MM.1S (cell line): Measurements from ENCODE around the gene CCL1.

Experiments
- DNase-seq: peaks from one replicate; pipeline ENCODE4 v3.0.0-alpha.2; 2015
- H2AFZ ChIP-seq: fragments of 300-600 bp; sonication (generic); 2 replicates; pipeline ENCODE4 v1.6.0; 2016; ENCODE audit warnings: antibody characterized with exemption, low read length
- H3F3A ChIP-seq: fragments of 300-600 bp; sonication (generic); 2 replicates; pipeline ENCODE4 v1.6.1; 2016; ENCODE audit warnings: mild to moderate bottlenecking, antibody characterized with exemption, low read length, moderate library complexity, mixed read lengths; ENCODE audit not compliant: insufficient read depth
- H3K27ac ChIP-seq: fragments of 300-600 bp; sonication (generic); 2 replicates; pipeline ENCODE4 v1.5.1; 2016; ENCODE audit warnings: mild to moderate bottlenecking, low read length
- H3K27me3 ChIP-seq: fragments of 300-600 bp; sonication (generic); replicated peaks from 2 replicates; pipeline ENCODE4 v1.6.0; 2016; ENCODE audit warnings: low read length; ENCODE audit not compliant: insufficient read depth
- H3K36me3 ChIP-seq: fragments of 300-600 bp; sonication (generic); replicated peaks from 2 replicates; pipeline ENCODE4 v1.6.1; 2016; ENCODE audit warnings: mild to moderate bottlenecking, low read length, mixed read lengths; ENCODE audit not compliant: insufficient read depth
- H3K4me1 ChIP-seq: fragments of 300-600 bp; sonication (generic); 2 replicates; pipeline ENCODE4 v1.6.1; 2016; ENCODE audit warnings: low read length, mixed read lengths
- H3K4me2 ChIP-seq: fragments of 300-600 bp; sonication (generic); 2 replicates; pipeline ENCODE4 v1.6.0; 2016; ENCODE audit warnings: low read depth, low read length
- H3K4me3 ChIP-seq: fragments of 300-600 bp; sonication (generic); 2 replicates; pipeline ENCODE4 v1.5.1; 2016; ENCODE audit warnings: low read length, mixed read lengths
- H3K79me2 ChIP-seq: fragments of 300-600 bp; sonication (generic); 2 replicates; pipeline ENCODE4 v1.6.1; 2016; ENCODE audit warnings: mixed run types, low read length, mixed read lengths
- H3K9ac ChIP-seq: fragments of 300-600 bp; sonication (generic); 2 replicates; pipeline ENCODE4 v1.6.1; 2016; ENCODE audit warnings: low read length, mixed read lengths
- H3K9me2 ChIP-seq: fragments of 300-600 bp; sonication (generic); replicated peaks from 2 replicates; pipeline ENCODE4 v1.6.1; 2016; ENCODE audit warnings: mild to moderate bottlenecking, low read length, mixed read lengths; ENCODE audit not compliant: insufficient read depth
- H3K9me3 ChIP-seq: fragments of 300-600 bp; sonication (generic); replicated peaks from 2 replicates; pipeline ENCODE4 v1.6.1; 2016; ENCODE audit warnings: mild to moderate bottlenecking, low read length, mixed read lengths; ENCODE audit not compliant: insufficient read depth
- H4K20me1 ChIP-seq: fragments of 300-600 bp; sonication (generic); 2 replicates; pipeline ENCODE4 v1.6.1; 2016; ENCODE audit warnings: mild to moderate bottlenecking, low read length, moderate library complexity, mixed read lengths; ENCODE audit not compliant: insufficient read depth
- CTCF ChIP-seq: fragments of 300-600 bp; sonication (generic); IDR thresholded peaks from 2 replicates; pipeline ENCODE4 v1.5.1; 2016; ENCODE audit warnings: antibody characterized with exemption, low read length, mixed read lengths
- EZH2 ChIP-seq: fragments of 300-600 bp; sonication (generic); optimal IDR thresholded peaks from 2 replicates; pipeline ENCODE3; 2017; ENCODE audit warnings: low read depth, mild to moderate bottlenecking, antibody characterized with exemption, low read length, mixed read lengths
- EZH2phosphoT487 ChIP-seq: fragments of 300-600 bp; sonication (generic); IDR thresholded peaks from 2 replicates; pipeline ENCODE4 v1.6.1; 2018; ENCODE audit warnings: antibody characterized with exemption, low read length

Gene CCL1

DNA sequence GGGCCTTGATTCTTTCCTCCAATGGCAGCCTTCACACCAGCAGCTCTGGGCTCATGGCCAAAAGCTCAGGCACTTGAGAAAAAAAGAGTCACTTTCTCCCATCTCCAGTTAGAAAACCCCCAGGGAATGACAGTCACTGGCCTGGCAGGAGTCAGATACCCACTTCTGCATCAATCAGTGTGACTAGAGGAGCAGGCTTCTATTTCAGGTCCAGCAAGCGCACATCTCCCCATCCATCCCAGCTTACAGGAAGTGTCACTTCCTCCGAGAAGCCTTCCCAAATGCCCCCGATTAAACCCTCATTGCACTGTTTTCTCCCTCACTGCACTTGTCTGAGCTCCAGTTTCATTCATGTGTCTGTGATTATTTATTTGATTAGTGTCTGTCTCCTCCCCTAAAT, 30.4 kb upstream of the CCL1 start:
- Histone ChIP-seq H3K9ac (no peak overlapping the region), H3K4me1 (peaks cover 86% of the 10 kb centered on the region), H3F3A (peaks cover 49% of the 10 kb centered on the region), H2AFZ (0 out of 2 replicates have a peak overlapping the region, but pooled peaks have one; percentile 18), H3K4me2 (no peak overlapping the region), H3K79me2 (no peaks in the 10 kb centered on the region), H3K27me3 (no peaks in the 10 kb centered on the region), H3K4me3 (no peak overlapping the region), H3K9me2 (no peaks in the 10 kb centered on the region), H3K27ac (peak overlapping the region; percentile 24; the same call in 1 of the 2 replicates), H4K20me1 (no peaks in the 10 kb centered on the region), H3K9me3 (no peaks in the 10 kb centered on the region), H3K36me3 (no peaks in the 10 kb centered on the region)
- no peak for TF ChIP-seq EZH2phosphoT487
- TF ChIP-seq EZH2, result no peak
- no peak for TF ChIP-seq CTCF
- no peak for DNase-seq

- no peaks in the 10 kb centered on the region for H3K27me3 ChIP-seq
- H3K9ac ChIP-seq, result peak overlapping the region; percentile 57
- no peak overlapping the region; the same call in 1 of the 2 replicates for H3K4me3 ChIP-seq
- H3K27ac ChIP-seq, result peak overlapping the region; percentile 92
- H3K79me2 ChIP-seq, result peaks cover 4% of the 10 kb centered on the region; the same call in 1 of the 2 replicates
- H3K9me2 ChIP-seq, result no peaks in the 10 kb centered on the region
- H3K4me2 ChIP-seq, result peak overlapping the region; percentile 83
- H3K36me3 ChIP-seq, result no peaks in the 10 kb centered on the region
- H3F3A ChIP-seq, result peaks cover 71% of the 10 kb centered on the region
- no peaks in the 10 kb centered on the region for H4K20me1 ChIP-seq
- TF ChIP-seq EZH2 (no peak), CTCF (no peak), EZH2phosphoT487 (no peak)
- DNase-seq, result peak; percentile 98
- no peak overlapping the region for H2AFZ ChIP-seq
- no peaks in the 10 kb centered on the region for H3K9me3 ChIP-seq
- peaks cover 96% of the 10 kb centered on the region for H3K4me1 ChIP-seq
Observed at GRCh38 chr17:34391241-34391640, 28.2 kb upstream of the CCL1 start.

DNA sequence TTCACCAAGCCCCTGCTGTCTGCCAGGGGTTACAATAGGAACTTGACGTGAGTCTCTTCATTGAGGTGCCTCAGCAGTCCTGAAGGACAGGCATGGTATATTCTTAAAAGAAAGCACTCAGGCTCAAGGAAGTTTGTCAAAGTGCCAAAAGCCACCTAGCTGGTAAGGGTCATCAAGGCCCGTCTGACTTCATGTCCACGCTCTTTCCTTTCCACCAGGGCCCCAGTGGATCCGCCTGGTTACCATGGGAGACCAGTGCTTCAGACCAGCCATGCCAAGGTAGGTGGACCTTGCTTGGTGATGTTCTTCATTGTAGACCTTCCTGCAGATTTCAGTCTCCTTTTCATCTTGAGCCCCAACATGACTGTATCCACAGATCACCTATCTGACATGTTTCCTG, 27.6 kb upstream of the CCL1 start:
- Histone ChIP-seq H3K79me2 (peaks cover 4% of the 10 kb centered on the region; the same call in 1 of the 2 replicates), H3K9me3 (no peaks in the 10 kb centered on the region), H3K27me3 (no peaks in the 10 kb centered on the region), H3K9ac (peak overlapping the region; percentile 57), H3K4me3 (no peak overlapping the region; the same call in 1 of the 2 replicates), H3K4me2 (peak overlapping the region; percentile 83), H3F3A (peaks cover 71% of the 10 kb centered on the region), H3K4me1 (peaks cover 98% of the 10 kb centered on the region), H3K27ac (peak overlapping the region; percentile 92), H3K9me2 (no peaks in the 10 kb centered on the region), H4K20me1 (no peaks in the 10 kb centered on the region), H3K36me3 (no peaks in the 10 kb centered on the region), H2AFZ (no peak overlapping the region)
- no peak for DNase-seq
- TF ChIP-seq CTCF (no peak), EZH2 (no peak), EZH2phosphoT487 (no peak)
